ENCODE results near the gene GPX1. TPM values are rescaled to one million over a fixed set of nuclear protein-coding genes. Genes with fewer than 3 reads are reported as not detected.
"Not testable (repeated sequence)": the region's sequence is repeated elsewhere in the genome, so short reads cannot be mapped to it uniquely, and the experiment has no call there.

GPX1 gene
- total and polyA plus RNA-seq, 2 experiments from 2014 or later = 328 to 429 TPM

- H3K27ac ChIP-seq = no peak overlapping the region
- H3K36me3 ChIP-seq = peaks cover 31% of the 10 kb centered on the region
- no peak for DNase-seq (ENCODE audit: low read depth in 1 of 2, low spot score in 1 of 2)
These were observed 13.8 kb upstream of the GPX1 start for GRCh38 chr3:49371946-49372345.

GRCh38 chr3:49370585-49371290 lies 12.6 kb upstream of the GPX1 start:
- H3K9me3 ChIP-seq (ENCODE audit: low read depth) = no peaks in the 10 kb centered on the region
- H3K36me3 ChIP-seq = peaks cover 42% of the 10 kb centered on the region
- no peak for TF ChIP-seq CTCF (IDR thresholded peaks at IDR 0.05; ENCODE audit: low read depth, low read length)
- no peak overlapping the region for H3K27ac ChIP-seq
- no peak overlapping the region for H3K4me3 ChIP-seq
- no peaks in the 10 kb centered on the region for H3K4me1 ChIP-seq (ENCODE audit: low read depth)
- DNase-seq (ENCODE audit: low read depth in 1 of 2, low spot score in 1 of 2) = no peak
- no peaks in the 10 kb centered on the region for H3K27me3 ChIP-seq

More at GRCh38 chr3:49371946-49372345, 13.8 kb upstream of the GPX1 start:
- no peaks in the 10 kb centered on the region for H3K9me3 ChIP-seq (ENCODE audit: low read depth)
- no peak for TF ChIP-seq CTCF (IDR thresholded peaks at IDR 0.05; ENCODE audit: low read depth, low read length)
- no peaks in the 10 kb centered on the region for H3K4me1 ChIP-seq (ENCODE audit: low read depth)
- H3K27me3 ChIP-seq = no peaks in the 10 kb centered on the region
- H3K4me3 ChIP-seq = no peak overlapping the region

GRCh38 chr3:49362561-49362960 lies 4.4 kb upstream of the GPX1 start:
- H3K4me1 ChIP-seq (ENCODE audit: low read depth) = peaks cover 5% of the 10 kb centered on the region
- H3K27ac ChIP-seq = no peak overlapping the region
- H3K27me3 ChIP-seq = no peaks in the 10 kb centered on the region
- peaks cover 31% of the 10 kb centered on the region for H3K36me3 ChIP-seq
- H3K4me3 ChIP-seq = no peak overlapping the region
- DNase-seq (ENCODE audit: low read depth in 1 of 2, low spot score in 1 of 2) = no peak
- no peak for TF ChIP-seq CTCF (IDR thresholded peaks at IDR 0.05; ENCODE audit: low read depth, low read length)
- no peaks in the 10 kb centered on the region for H3K9me3 ChIP-seq (ENCODE audit: low read depth)

- H3K4me1 ChIP-seq (ENCODE audit: low read depth) = peaks cover 5% of the 10 kb centered on the region
- DNase-seq (ENCODE audit: low read depth in 1 of 2, low spot score in 1 of 2) = no peak
- H3K27ac ChIP-seq = peak overlapping the region; percentile 82
- TF ChIP-seq CTCF (IDR thresholded peaks at IDR 0.05; ENCODE audit: low read depth, low read length) = no peak
- no peaks in the 10 kb centered on the region for H3K9me3 ChIP-seq (ENCODE audit: low read depth)
- no peak overlapping the region for H3K4me3 ChIP-seq
- no peaks in the 10 kb centered on the region for H3K27me3 ChIP-seq
- H3K36me3 ChIP-seq = peaks cover 20% of the 10 kb centered on the region
These were observed 1.5 kb upstream of the GPX1 start for GRCh38 chr3:49359623-49360022.

- Histone ChIP-seq H3K27me3 (no peaks in the 10 kb centered on the region), H3K27ac (peak overlapping the region; percentile 82), H3K4me3 (peak overlapping the region; percentile 53), H3K4me1 (ENCODE audit: low read depth) (peaks cover 5% of the 10 kb centered on the region), H3K36me3 (peaks cover 16% of the 10 kb centered on the region), H3K9me3 (ENCODE audit: low read depth) (no peaks in the 10 kb centered on the region)
- no peak for DNase-seq (ENCODE audit: low read depth in 1 of 2, low spot score in 1 of 2)
- no peak for TF ChIP-seq CTCF (IDR thresholded peaks at IDR 0.05; ENCODE audit: low read depth, low read length)
These were observed 702 bp upstream of the GPX1 start for GRCh38 chr3:49358884-49359225.

GRCh38 chr3:49357443-49358216 lies 523 bp downstream of the GPX1 start:
- DNase-seq (ENCODE audit: low read depth in 1 of 2, low spot score in 1 of 2) = peak; percentile 57 to 93
- H3K4me1 ChIP-seq (ENCODE audit: low read depth); H3K27me3 ChIP-seq; H3K9me3 ChIP-seq (ENCODE audit: low read depth): not testable (repeated sequence)
- H3K4me3 ChIP-seq = peak overlapping the region; percentile 53
- peaks cover 16% of the 10 kb centered on the region for H3K36me3 ChIP-seq
- peak overlapping the region; percentile 82 for H3K27ac ChIP-seq

GRCh38 chr3:49357095-49357442 lies 1.1 kb downstream of the GPX1 start:
- H3K9me3 ChIP-seq (ENCODE audit: low read depth); H3K27me3 ChIP-seq; H3K4me1 ChIP-seq (ENCODE audit: low read depth); DNase-seq (ENCODE audit: low read depth in 1 of 2, low spot score in 1 of 2): not testable (repeated sequence)
- H3K27ac ChIP-seq = peak overlapping the region; percentile 82
- H3K36me3 ChIP-seq = peaks cover 12% of the 10 kb centered on the region
- peak overlapping the region; percentile 53 for H3K4me3 ChIP-seq
